PC-9 (cell line): ENCODE results near the gene MTCL1. TPM values are rescaled to one million over a fixed set of nuclear protein-coding genes. Genes with fewer than 3 reads are reported as not detected.

Experiments used
- BruUV-seq: library from RNA; stranded (reverse); fragments of 400-500 nt; replicated peaks from 2 replicates; lab custom pipeline; 2021; lab: Mats Ljungman, UMichigan
- CTCF ChIA-PET: fragments of 300-600 bp; sonication (Branson Sonifier 250); formaldehyde crosslinking; loops from one replicate; lab custom pipeline; 2022; ENCODE audit warnings: antibody characterized with exemption; lab: Charles Lee
- POLR2A ChIA-PET: fragments of 300-600 bp; sonication (Branson Sonifier 250); formaldehyde crosslinking; loops from one replicate; lab custom pipeline; 2022; ENCODE audit warnings: antibody characterized with exemption; ENCODE audit not compliant: unreplicated experiment; lab: Charles Lee
- DNase-seq, 2 experiments: peaks; one replicate each; pipeline versions ENCODE4 v3.0.0 to v3.0.0-alpha.2; 2015 to 2022; ENCODE audit warnings: mixed read lengths in 1 of 2
- H2AFZ ChIP-seq: fragments of 200-600 bp; sonication (generic); 2 replicates; pipeline ENCODE4 v1.8.1; 2017; ENCODE audit warnings: antibody characterized with exemption
- H3F3A ChIP-seq: fragments of 200-600 bp; sonication (generic); 2 replicates; pipeline ENCODE4 v1.8.1; 2017; ENCODE audit warnings: antibody characterized with exemption, mild to moderate bottlenecking, low read depth; ENCODE audit not compliant: insufficient read depth
- H3K27ac ChIP-seq: fragments of 200-600 bp; sonication (generic); 2 replicates; pipeline ENCODE4 v1.6.1; 2016; ENCODE audit warnings: mixed run types
- H3K27me3 ChIP-seq: fragments of 200-600 bp; sonication (generic); 2 replicates; pipeline ENCODE4 v1.6.1; 2016; ENCODE audit warnings: low read depth, mixed run types; ENCODE audit not compliant: insufficient read depth
- H3K36me3 ChIP-seq: fragments of 200-600 bp; sonication (generic); 2 replicates; pipeline ENCODE4 v1.6.1; 2016; ENCODE audit warnings: low read depth, mixed run types
- H3K4me1 ChIP-seq: fragments of 200-600 bp; sonication (generic); replicated peaks from 2 replicates; pipeline ENCODE4 v1.6.1; 2016; ENCODE audit warnings: mixed run types; ENCODE audit not compliant: insufficient read depth
- H3K4me2 ChIP-seq: fragments of 200-600 bp; sonication (generic); 2 replicates; pipeline ENCODE4 v1.6.1; 2017; ENCODE audit warnings: mixed run types
- H3K4me3 ChIP-seq: fragments of 200-600 bp; sonication (generic); 2 replicates; pipeline ENCODE4 v1.6.1; 2016; ENCODE audit warnings: mixed run types
- H3K79me2 ChIP-seq: fragments of 200-600 bp; sonication (generic); 2 replicates; pipeline ENCODE4 v1.6.1; 2017; ENCODE audit warnings: low read depth, mixed run types
- H3K9me2 ChIP-seq: fragments of 200-600 bp; sonication (generic); 2 replicates; pipeline ENCODE4 v1.8.1; 2017; ENCODE audit warnings: mild to moderate bottlenecking; ENCODE audit not compliant: insufficient read depth
- H3K9me3 ChIP-seq: fragments of 200-600 bp; sonication (generic); 2 replicates; pipeline ENCODE4 v1.8.1; 2016; ENCODE audit warnings: low read depth; ENCODE audit not compliant: insufficient read depth
- H4K20me1 ChIP-seq: fragments of 200-600 bp; sonication (generic); 2 replicates; pipeline ENCODE4 v1.8.1; 2017; ENCODE audit not compliant: insufficient read depth
- EZH2 ChIP-seq: fragments of 200-600 bp; sonication (generic); IDR thresholded peaks from 2 replicates; pipeline ENCODE4 v1.8.0; 2017; ENCODE audit warnings: antibody characterized with exemption, low read depth
- intact Hi-C: fragments of 100-400 bp; cut with micrococcal nuclease; formaldehyde crosslinking; loops from one replicate; pipeline ENCODE4 v1.10.0; 2022; ENCODE audit not compliant: unreplicated experiment
- total RNA-seq: library from RNA; stranded (reverse); gene quantifications from 2 replicates; pipeline ENCODE4 v1.2.3, GENCODE V29; 2021
- TF ChIP-seq, protein P1 (sequence below): fragments of 200-600 bp; sonication (generic); conservative IDR thresholded peaks from 2 replicates; pipeline ENCODE4 v1.6.1; 2017; ENCODE audit warnings: mixed run types, antibody characterized with exemption, mild to moderate bottlenecking, moderate library complexity

Gene MTCL1
- total RNA-seq, 1 experiment from 2014 or later, result 29.6 TPM

DNA sequence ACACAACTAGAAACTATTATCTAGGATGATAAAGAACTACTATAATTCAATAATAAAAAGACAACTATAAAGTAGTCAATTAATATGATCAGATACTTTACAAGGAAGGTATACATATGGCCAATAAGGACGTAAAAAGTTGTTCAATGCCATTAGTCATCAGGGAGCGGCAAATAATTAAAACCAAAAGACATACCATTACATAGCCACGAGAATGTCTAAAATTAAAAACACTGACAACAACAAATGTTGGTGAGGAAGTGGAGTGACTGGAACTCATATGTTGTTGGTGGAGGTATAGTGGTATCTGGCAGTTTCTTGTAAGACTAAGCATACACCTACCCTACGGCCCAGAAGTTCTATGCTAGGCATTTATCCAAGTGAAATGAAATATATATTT, 152.4 kb downstream of the MTCL1 start:
- Histone ChIP-seq H3K9me3 (no peaks in the 10 kb centered on the region), H3K36me3 (no peaks in the 10 kb centered on the region), H3K27ac (no peak overlapping the region), H3K4me2 (no peak overlapping the region), H3K4me1 (peaks cover 37% of the 10 kb centered on the region), H3F3A (peaks cover 19% of the 10 kb centered on the region; the same call in 1 of the 2 replicates), H3K9me2 (no peaks in the 10 kb centered on the region), H2AFZ (no peak overlapping the region), H3K4me3 (no peak overlapping the region), H3K27me3 (no peaks in the 10 kb centered on the region), H3K79me2 (no peaks in the 10 kb centered on the region), H4K20me1 (no peaks in the 10 kb centered on the region)
- no peak for DNase-seq
- ChIA-PET POLR2A (interaction anchor here (0.6 kb wide), 1 partner anchor 246 kb away, joined by 3 read pairs; no protein-coding TSS in a partner anchor), CTCF (interaction anchor here (0.6 kb wide), 1 partner anchor 248 kb away, joined by 6 read pairs; the partner anchor contains the start of gene RAB12)
- TF ChIP-seq, protein P1, sequence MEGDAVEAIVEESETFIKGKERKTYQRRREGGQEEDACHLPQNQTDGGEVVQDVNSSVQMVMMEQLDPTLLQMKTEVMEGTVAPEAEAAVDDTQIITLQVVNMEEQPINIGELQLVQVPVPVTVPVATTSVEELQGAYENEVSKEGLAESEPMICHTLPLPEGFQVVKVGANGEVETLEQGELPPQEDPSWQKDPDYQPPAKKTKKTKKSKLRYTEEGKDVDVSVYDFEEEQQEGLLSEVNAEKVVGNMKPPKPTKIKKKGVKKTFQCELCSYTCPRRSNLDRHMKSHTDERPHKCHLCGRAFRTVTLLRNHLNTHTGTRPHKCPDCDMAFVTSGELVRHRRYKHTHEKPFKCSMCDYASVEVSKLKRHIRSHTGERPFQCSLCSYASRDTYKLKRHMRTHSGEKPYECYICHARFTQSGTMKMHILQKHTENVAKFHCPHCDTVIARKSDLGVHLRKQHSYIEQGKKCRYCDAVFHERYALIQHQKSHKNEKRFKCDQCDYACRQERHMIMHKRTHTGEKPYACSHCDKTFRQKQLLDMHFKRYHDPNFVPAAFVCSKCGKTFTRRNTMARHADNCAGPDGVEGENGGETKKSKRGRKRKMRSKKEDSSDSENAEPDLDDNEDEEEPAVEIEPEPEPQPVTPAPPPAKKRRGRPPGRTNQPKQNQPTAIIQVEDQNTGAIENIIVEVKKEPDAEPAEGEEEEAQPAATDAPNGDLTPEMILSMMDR, result no peak
- TF ChIP-seq EZH2, result no peak
- intact Hi-C loops, result no loop called here
- no TSS peak for BruUV-seq

DNA sequence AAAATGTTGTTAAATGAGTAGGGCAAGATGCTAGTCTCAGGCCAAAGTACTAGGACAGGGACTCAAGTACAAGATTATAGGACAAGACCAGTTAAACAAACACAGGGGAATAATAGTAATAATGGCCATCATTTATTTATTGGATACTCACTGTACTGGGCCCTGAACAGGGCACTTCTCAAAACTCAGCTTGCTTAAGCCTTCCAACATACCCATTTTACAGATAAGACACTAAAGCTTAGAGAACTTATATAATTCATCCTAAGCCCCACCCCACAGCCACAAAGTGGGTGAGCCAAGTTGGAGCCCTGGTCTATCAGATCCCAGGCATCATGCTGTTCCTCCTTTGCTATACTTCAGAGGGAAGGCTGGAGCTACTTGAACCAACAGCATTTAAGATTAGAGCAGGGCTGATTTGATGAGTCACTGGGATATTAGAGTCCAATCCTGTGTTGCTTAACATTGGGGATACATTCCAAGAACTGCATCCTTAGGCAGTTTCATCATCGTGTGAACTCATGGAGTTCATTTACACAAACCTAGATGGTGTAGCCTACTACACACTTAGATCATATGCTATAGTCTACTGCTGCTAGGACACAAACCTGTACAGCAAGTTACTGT, 153.6 kb downstream of the MTCL1 start:
- Histone ChIP-seq H3K79me2 (no peaks in the 10 kb centered on the region), H3K36me3 (no peaks in the 10 kb centered on the region), H2AFZ (no peak overlapping the region), H3K9me2 (no peaks in the 10 kb centered on the region), H3K4me1 (peaks cover 37% of the 10 kb centered on the region), H4K20me1 (no peaks in the 10 kb centered on the region), H3K27me3 (no peaks in the 10 kb centered on the region), H3K9me3 (no peaks in the 10 kb centered on the region), H3K4me3 (no peak overlapping the region), H3K4me2 (no peak overlapping the region; the same call in 1 of the 2 replicates), H3K27ac (peak overlapping the region; percentile 45), H3F3A (peaks cover 19% of the 10 kb centered on the region; the same call in 1 of the 2 replicates)
- intact Hi-C loops, result loop anchor here (1.0 kb wide), 2 partner anchors 32 to 59 kb away; no protein-coding TSS in a partner anchor
- peak; percentile 19 to 92 for DNase-seq
- ChIA-PET CTCF (no interaction called here), POLR2A (interaction anchor here (0.6 kb wide), 1 partner anchor 17 kb away, joined by 24 read pairs; no protein-coding TSS in a partner anchor)
- no TSS peak for BruUV-seq
- TF ChIP-seq, protein P1, result no peak
- TF ChIP-seq EZH2, result no peak

DNA sequence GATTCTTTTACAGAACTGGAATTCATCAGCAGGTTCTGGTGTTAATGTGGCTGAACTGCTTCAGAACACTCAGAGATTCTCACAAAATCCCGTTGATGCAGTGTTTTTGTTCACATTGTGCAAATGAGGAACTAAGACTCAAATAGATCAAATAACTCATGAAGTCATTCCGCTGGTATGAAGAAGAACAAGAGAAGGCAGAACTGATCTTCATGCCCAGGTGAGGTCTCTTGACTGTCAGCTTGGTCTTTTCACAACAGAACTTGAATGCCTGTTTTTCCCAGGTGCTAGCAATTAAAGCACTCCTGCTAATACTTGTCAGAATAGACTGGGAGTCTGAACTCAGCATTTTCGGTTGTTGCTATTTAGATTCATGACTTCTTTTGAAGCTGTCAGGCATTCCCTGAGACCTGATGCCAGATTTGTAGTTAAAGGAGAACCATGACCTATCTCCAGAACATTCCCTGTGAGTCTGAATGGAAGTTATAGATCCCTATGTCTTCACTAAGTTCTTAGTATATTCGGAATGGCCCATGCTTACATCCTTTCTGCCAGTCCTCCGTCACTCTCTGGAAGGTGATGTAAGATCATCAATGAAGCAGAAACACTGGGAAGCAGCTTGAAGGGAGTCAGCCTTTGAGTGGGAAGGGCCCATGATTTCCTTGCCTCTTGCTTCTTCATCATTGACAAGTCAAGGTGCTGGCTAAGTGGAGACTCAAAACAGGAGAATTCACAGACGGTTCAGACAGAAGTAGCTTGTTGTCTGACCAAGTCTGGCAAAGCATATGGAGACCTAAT, 155.7 kb downstream of the MTCL1 start:
- TF ChIP-seq, protein P1, result no peak
- no peak for TF ChIP-seq EZH2
- Histone ChIP-seq H3F3A (peaks cover 19% of the 10 kb centered on the region; the same call in 1 of the 2 replicates), H4K20me1 (no peaks in the 10 kb centered on the region), H3K27me3 (no peaks in the 10 kb centered on the region), H3K4me3 (no peak overlapping the region), H3K27ac (peak overlapping the region; percentile 42), H3K4me2 (peak overlapping the region; percentile 54), H3K79me2 (no peaks in the 10 kb centered on the region), H2AFZ (no peak overlapping the region), H3K9me3 (no peaks in the 10 kb centered on the region), H3K9me2 (no peaks in the 10 kb centered on the region), H3K36me3 (no peaks in the 10 kb centered on the region), H3K4me1 (peaks cover 46% of the 10 kb centered on the region)
- intact Hi-C loops, result loop anchor here (5.0 kb wide), 1 partner anchor 86 kb away; no protein-coding TSS in a partner anchor
- peak; percentile 42 to 89 for DNase-seq
- ChIA-PET POLR2A (interaction anchor here (0.6 to 0.7 kb wide), 3 partner anchors 77 to 667 kb away, joined by 4 to 8 read pairs (median 6); no protein-coding TSS in a partner anchor), CTCF (interaction anchor here (0.5 kb wide), 1 partner anchor 61 kb away, joined by 3 read pairs; no protein-coding TSS in a partner anchor)
- no TSS peak for BruUV-seq
